ENCODE data around the gene CKMT2. TPM values are rescaled to one million over a fixed set of nuclear protein-coding genes. Genes with fewer than 3 reads are reported as not detected.

The CKMT2 gene
- total and polyA plus RNA-seq, 2 donors from 2014 or later, result 3.7 to 55.8 TPM

DNA sequence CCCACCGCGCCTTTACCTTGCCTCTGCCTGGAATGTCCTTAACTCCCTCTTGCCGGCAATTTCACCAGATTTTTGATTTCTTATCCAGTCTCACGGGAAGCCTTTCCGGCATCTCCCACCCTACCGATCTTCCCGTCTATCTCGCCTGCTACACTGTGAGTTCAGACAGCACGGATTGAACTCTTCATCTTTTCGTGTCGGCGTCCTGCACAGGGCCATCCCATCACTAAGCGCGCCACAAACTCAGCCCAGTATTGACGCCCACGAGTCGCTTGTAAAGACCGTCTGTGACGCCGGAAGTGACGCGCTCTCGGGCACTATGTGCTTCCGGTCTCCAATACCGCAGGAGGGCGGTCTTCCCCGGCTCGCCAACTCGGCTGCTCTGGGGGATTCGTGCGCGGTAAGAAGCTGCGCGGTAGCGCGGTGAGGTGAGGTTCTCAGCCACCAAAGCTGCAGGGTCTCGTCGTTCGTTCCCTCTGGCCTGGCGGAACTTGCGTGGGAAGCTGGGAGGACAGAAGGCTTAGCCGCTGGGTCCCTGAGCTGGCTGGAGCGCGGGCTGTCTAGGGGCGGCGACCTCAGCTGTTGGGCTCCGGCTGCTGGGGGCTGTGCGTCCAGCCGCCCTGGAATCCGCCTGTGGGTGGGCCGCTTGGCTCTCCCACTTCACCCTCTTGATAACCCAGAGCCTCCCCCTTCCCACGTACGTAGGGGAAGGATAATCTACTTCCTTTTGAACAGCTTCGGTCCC, 68.3 kb downstream of the CKMT2 start, which contains the start of gene ZCCHC9:
TSS of gene ZCCHC9 (plus strand) at position 317 of the 745 bp plus-strand sequence. CDS start 3,171 bp downstream, outside the sequence.
- H3K4me1 ChIP-seq (ENCODE audit: control insufficient read depth in 2 of 3, insufficient read depth in 2 of 3, low read depth in 1 of 3, low read length in 3 of 3), result peaks cover 0 to 11% (median 0%) of the 10 kb centered on the region in 3 donors
- no peaks in the 10 kb centered on the region for H3K9me3 ChIP-seq (ENCODE audit: control insufficient read depth in 2 of 3, insufficient read depth in 1 of 3, low read length in 3 of 3)
- peak within 1 kb of the TSS; percentile 91 to 92 for H3K27ac ChIP-seq (ENCODE audit: low read depth in 2 of 2, low read length in 2 of 2)
- DNase-seq, result peak; percentile 96 to 98 (median 98)
- H3K4me3 ChIP-seq (ENCODE audit: low read length in 3 of 3), result peak within 1 kb of the TSS; percentile 87 to 98 (median 94)
- peak within 1 kb of the TSS; percentile 81 to 91 (median 86) for H3K9ac ChIP-seq (ENCODE audit: low read length in 3 of 3)
- intact Hi-C loops (cut with DNase I), result no loop called here
- no peaks in the 10 kb centered on the region for H3K27me3 ChIP-seq (ENCODE audit: control insufficient read depth, insufficient read depth, low read length)
- FAIRE-seq, result no peak
- TF ChIP-seq, protein P1, sequence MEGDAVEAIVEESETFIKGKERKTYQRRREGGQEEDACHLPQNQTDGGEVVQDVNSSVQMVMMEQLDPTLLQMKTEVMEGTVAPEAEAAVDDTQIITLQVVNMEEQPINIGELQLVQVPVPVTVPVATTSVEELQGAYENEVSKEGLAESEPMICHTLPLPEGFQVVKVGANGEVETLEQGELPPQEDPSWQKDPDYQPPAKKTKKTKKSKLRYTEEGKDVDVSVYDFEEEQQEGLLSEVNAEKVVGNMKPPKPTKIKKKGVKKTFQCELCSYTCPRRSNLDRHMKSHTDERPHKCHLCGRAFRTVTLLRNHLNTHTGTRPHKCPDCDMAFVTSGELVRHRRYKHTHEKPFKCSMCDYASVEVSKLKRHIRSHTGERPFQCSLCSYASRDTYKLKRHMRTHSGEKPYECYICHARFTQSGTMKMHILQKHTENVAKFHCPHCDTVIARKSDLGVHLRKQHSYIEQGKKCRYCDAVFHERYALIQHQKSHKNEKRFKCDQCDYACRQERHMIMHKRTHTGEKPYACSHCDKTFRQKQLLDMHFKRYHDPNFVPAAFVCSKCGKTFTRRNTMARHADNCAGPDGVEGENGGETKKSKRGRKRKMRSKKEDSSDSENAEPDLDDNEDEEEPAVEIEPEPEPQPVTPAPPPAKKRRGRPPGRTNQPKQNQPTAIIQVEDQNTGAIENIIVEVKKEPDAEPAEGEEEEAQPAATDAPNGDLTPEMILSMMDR (IDR thresholded peaks at IDR 0.05; ENCODE audit: borderline replicate concordance, extremely low read depth, insufficient read depth), result peak; percentile 39
- H3K36me3 ChIP-seq (ENCODE audit: control insufficient read depth in 2 of 3, insufficient read depth in 3 of 3, low read length in 3 of 3), result peaks cover 2 to 7% (median 2%) of the 10 kb centered on the region in 3 donors

DNA sequence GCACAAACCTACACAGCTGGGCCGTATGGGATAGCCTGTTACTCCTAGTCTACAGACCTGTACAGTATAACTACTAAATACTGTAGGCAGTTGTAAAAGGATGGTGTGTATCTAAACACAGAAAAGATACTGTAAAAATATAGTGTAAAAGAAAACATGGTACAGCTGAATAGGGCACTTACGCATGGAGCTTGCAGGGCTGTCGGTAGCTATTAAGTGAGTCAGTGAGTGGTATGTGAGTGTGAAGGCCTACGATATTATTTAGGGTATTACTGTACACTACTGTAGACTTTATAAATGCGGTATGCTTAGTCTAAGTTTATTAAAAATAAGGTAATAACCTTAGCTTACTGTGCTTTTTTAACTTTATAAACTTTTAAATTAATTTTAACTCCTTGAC, 69.5 kb downstream of the CKMT2 start:
- FAIRE-seq (no peak), DNase-seq (no peak)
- Histone ChIP-seq H3K27ac (ENCODE audit: low read depth in 2 of 2, low read length in 2 of 2) (no peak overlapping the region), H3K4me3 (ENCODE audit: low read length in 3 of 3) (peak overlapping the region in 2 of 3 donors; percentile 87 to 98), H3K4me1 (ENCODE audit: control insufficient read depth in 2 of 3, insufficient read depth in 2 of 3, low read depth in 1 of 3, low read length in 3 of 3) (peaks cover 0 to 11% (median 0%) of the 10 kb centered on the region in 3 donors), H3K9ac (ENCODE audit: low read length in 3 of 3) (no peak overlapping the region), H3K27me3 (ENCODE audit: control insufficient read depth, insufficient read depth, low read length) (no peaks in the 10 kb centered on the region), H3K9me3 (ENCODE audit: control insufficient read depth in 2 of 3, insufficient read depth in 1 of 3, low read length in 3 of 3) (no peaks in the 10 kb centered on the region), H3K36me3 (ENCODE audit: control insufficient read depth in 2 of 3, insufficient read depth in 3 of 3, low read length in 3 of 3) (peaks cover 2 to 7% (median 2%) of the 10 kb centered on the region in 3 donors)
- TF ChIP-seq, protein P1 (IDR thresholded peaks at IDR 0.05; ENCODE audit: borderline replicate concordance, extremely low read depth, insufficient read depth), result no peak
- intact Hi-C loops (cut with DNase I), result no loop called here

DNA sequence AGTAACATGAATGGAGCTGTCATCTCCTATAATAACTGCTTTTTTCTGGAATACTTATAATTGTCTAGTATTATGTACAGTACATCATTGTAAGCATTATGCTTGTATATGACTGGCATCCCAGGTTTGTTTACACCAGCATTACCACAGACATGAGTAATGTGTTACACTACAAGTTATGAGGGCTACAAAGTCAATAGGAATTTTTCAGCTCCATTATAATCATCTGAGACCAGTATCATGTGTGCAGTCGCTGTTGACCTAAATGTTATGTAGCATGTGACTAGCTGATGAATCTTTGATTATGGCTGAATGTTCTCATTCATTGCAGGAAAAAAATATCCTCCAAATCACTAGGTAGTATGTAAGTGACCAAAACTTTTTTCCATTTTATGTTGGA, 70.4 kb downstream of the CKMT2 start:
- DNase-seq (no peak), FAIRE-seq (no peak)
- intact Hi-C loops (cut with DNase I), result no loop called here

More for the DNA sequence above, 70.4 kb downstream of the CKMT2 start:
- Histone ChIP-seq H3K4me3 (ENCODE audit: low read length in 3 of 3) (no peak overlapping the region), H3K27ac (ENCODE audit: low read depth in 2 of 2, low read length in 2 of 2) (no peak overlapping the region), H3K36me3 (ENCODE audit: control insufficient read depth in 2 of 3, insufficient read depth in 3 of 3, low read length in 3 of 3) (peaks cover 2 to 7% (median 2%) of the 10 kb centered on the region in 3 donors), H3K4me1 (ENCODE audit: control insufficient read depth in 2 of 3, insufficient read depth in 2 of 3, low read depth in 1 of 3, low read length in 3 of 3) (peaks cover 0 to 11% (median 0%) of the 10 kb centered on the region in 3 donors), H3K9ac (ENCODE audit: low read length in 3 of 3) (no peak overlapping the region), H3K27me3 (ENCODE audit: control insufficient read depth, insufficient read depth, low read length) (no peaks in the 10 kb centered on the region), H3K9me3 (ENCODE audit: control insufficient read depth in 2 of 3, insufficient read depth in 1 of 3, low read length in 3 of 3) (no peaks in the 10 kb centered on the region)
- TF ChIP-seq, protein P1 (IDR thresholded peaks at IDR 0.05; ENCODE audit: borderline replicate concordance, extremely low read depth, insufficient read depth), result no peak
